ENCODE measurements around the gene NAP1L1. TPM values are rescaled to one million over a fixed set of nuclear protein-coding genes. Genes with fewer than 3 reads are reported as not detected.

NAP1L1 gene
- total RNA-seq, 1 experiment from 2014 or later, result 219 TPM

Other genes with a start within 250 kb of the NAP1L1 start
- 16.4 and 19.7 TPM in 2 replicates for gene PHLDA1, start 52.9 kb downstream of the NAP1L1 start, total RNA-seq (2014; rRNA removed; shearing (Covaris generic))

Measured in H7 (cell line).